Measurements from ENCODE around the gene PARD3B. TPM values are rescaled to one million over a fixed set of nuclear protein-coding genes. Genes with fewer than 3 reads are reported as not detected.

PARD3B gene
- total RNA-seq, 1 experiment from 2014 or later = 6.4 TPM

DNA sequence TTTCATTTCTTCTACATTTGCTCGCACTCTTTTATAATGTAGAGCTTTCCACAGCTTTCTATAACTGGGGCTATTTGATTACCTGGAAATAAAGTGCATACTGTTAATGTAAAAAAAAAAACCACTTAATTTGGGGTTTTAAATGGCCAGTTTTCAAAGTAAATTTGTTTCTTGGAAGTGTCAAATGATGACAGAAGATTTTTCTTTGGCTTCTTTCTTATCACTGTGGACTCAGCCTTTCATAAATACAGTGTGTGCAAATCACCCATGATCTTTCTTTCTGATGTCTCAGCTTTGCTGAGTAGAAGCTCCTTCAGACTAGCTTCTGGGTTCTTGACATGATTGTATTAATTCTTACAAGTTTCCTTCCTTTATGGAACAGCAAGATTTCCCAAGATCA, 525.6 kb downstream of the PARD3B start:
- Histone ChIP-seq H4K8ac (replicated peaks; ENCODE audit: insufficient read length, low read depth, low read length) (no peak overlapping the region), H3K9me3 (ENCODE audit: control insufficient read depth, low read depth, low read length) (no peaks in the 10 kb centered on the region), H2BK12ac (ENCODE audit: insufficient read length, low read depth, low read length) (no peak overlapping the region), H3K27ac (ENCODE audit: insufficient read length, low read depth, low read length) (no peak overlapping the region), H3K4me2 (ENCODE audit: insufficient read depth, insufficient read length, low read length) (no peak overlapping the region), H3K18ac (ENCODE audit: insufficient read length, low read depth, low read length) (no peak overlapping the region), H3K23ac (ENCODE audit: insufficient read length, low read depth, low read length) (no peak overlapping the region), H2AFZ (ENCODE audit: low read length) (no peak overlapping the region), H2BK5ac (ENCODE audit: insufficient read length, low read length) (no peak overlapping the region), H4K20me1 (ENCODE audit: control insufficient read depth, insufficient read depth, insufficient read length) (no peaks in the 10 kb centered on the region), H3K79me1 (ENCODE audit: insufficient read depth, low read depth, low read length, poor library complexity, severe bottlenecking) (no peaks in the 10 kb centered on the region), H3T11ph (ENCODE audit: low read length) (no peak overlapping the region), H2AK5ac (ENCODE audit: insufficient read length, low read length) (no peak overlapping the region), H3K9ac (ENCODE audit: extremely low read depth, insufficient read length, low read length) (no peak overlapping the region), H3K4ac (ENCODE audit: low read depth, low read length) (no peak overlapping the region), H4K91ac (ENCODE audit: insufficient read length, low read depth, low read length) (no peak overlapping the region), H4K5ac (ENCODE audit: insufficient read length, low read depth, low read length) (no peak overlapping the region), H2BK15ac (ENCODE audit: low read depth, low read length) (no peak overlapping the region), H3K14ac (ENCODE audit: insufficient read depth, low read length) (no peak overlapping the region), H3K27me3 (ENCODE audit: insufficient read depth, low read length) (no peaks in the 10 kb centered on the region), H3K23me2 (ENCODE audit: insufficient read length, low read depth, low read length, poor library complexity, severe bottlenecking) (no peaks in the 10 kb centered on the region), H2BK120ac (ENCODE audit: low read depth, low read length, poor library complexity, severe bottlenecking) (no peak overlapping the region), H3K56ac (ENCODE audit: insufficient read length, low read depth, low read length) (no peak overlapping the region), H3K79me2 (ENCODE audit: insufficient read depth, low read length) (no peaks in the 10 kb centered on the region), H3K4me1 (ENCODE audit: insufficient read depth, low read length) (peaks cover 4% of the 10 kb centered on the region; the same call in 1 of the 2 replicates), H2BK20ac (ENCODE audit: low read depth, low read length, poor library complexity, severe bottlenecking) (no peak overlapping the region)
- Mint-ChIP-seq H3K4me1 (peaks cover 19 to 23% of the 10 kb centered on the region in 2 experiments), H3K9me3 (no peaks in the 10 kb centered on the region), H3K36me3 (ENCODE audit: insufficient read depth in 1 of 3, low read depth in 3 of 3) (no peaks in the 10 kb centered on the region), H3K4me3 (no peak overlapping the region), H3K27me3 (ENCODE audit: low read depth) (no peaks in the 10 kb centered on the region), H3K27ac (peak overlapping the region in 1 of 3 experiments; percentile 6; a peak in 1 of 7 replicates)
- WGBS (ENCODE audit: extremely low coverage, insufficient read length, low lambda C conversion rate) = no CpG with 5 or more reads among the region's 1 CpG
- TF ChIP-seq, protein P1, sequence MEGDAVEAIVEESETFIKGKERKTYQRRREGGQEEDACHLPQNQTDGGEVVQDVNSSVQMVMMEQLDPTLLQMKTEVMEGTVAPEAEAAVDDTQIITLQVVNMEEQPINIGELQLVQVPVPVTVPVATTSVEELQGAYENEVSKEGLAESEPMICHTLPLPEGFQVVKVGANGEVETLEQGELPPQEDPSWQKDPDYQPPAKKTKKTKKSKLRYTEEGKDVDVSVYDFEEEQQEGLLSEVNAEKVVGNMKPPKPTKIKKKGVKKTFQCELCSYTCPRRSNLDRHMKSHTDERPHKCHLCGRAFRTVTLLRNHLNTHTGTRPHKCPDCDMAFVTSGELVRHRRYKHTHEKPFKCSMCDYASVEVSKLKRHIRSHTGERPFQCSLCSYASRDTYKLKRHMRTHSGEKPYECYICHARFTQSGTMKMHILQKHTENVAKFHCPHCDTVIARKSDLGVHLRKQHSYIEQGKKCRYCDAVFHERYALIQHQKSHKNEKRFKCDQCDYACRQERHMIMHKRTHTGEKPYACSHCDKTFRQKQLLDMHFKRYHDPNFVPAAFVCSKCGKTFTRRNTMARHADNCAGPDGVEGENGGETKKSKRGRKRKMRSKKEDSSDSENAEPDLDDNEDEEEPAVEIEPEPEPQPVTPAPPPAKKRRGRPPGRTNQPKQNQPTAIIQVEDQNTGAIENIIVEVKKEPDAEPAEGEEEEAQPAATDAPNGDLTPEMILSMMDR (conservative IDR thresholded peaks at IDR 0.05) = no peak
- DNase-seq = no peak

Measured in H9 (cell line).